Heart right ventricle (tissue), 16 donors: ENCODE measurements around the gene SIK2. TPM values are rescaled to one million over a fixed set of nuclear protein-coding genes. Genes with fewer than 3 reads are reported as not detected.

ENCODE experiments used
- ATAC-seq, 8 donors: fragments of 200-7000 bp; cut with Tn5 transposase; one replicate each; pipeline ENCODE4 v1.9.1; 2020; ENCODE audit warnings: mild to moderate bottlenecking in 8 of 8, moderate library complexity in 8 of 8, moderate number of reproducible peaks in 1 of 8
- DNase-seq, 2 donors: peaks; one replicate each; pipeline ENCODE4 v3.0.0-alpha.2; 2020
- H3K27ac ChIP-seq, 10 donors: fragments of 200-600 bp; sonication (generic) in 2 of 10; one replicate each; pipeline versions ENCODE4 v1.5.0 to v1.8.0; 2020 to 2022; ENCODE audit warnings: mild to moderate bottlenecking in 3 of 10
- H3K27me3 ChIP-seq, 7 donors: fragments of 200-600 bp; one replicate each; pipeline ENCODE4 v1.8.0; 2021 to 2022; ENCODE audit warnings: mild to moderate bottlenecking in 2 of 7
- H3K36me3 ChIP-seq, 9 donors: fragments of 200-600 bp; sonication (generic) in 1 of 9; one replicate each; pipeline versions ENCODE4 v1.5.0 to v1.8.0; 2020 to 2022; ENCODE audit warnings: mild to moderate bottlenecking in 2 of 9
- H3K4me1 ChIP-seq, 9 donors: fragments of 200-600 bp; sonication (generic) in 1 of 9; one replicate each; pipeline versions ENCODE4 v1.5.0 to v1.8.0; 2020 to 2022; ENCODE audit warnings: mild to moderate bottlenecking in 4 of 9
- H3K4me3 ChIP-seq, 10 donors: fragments of 200-600 bp; sonication (generic) in 2 of 10; one replicate each; pipeline versions ENCODE4 v1.5.0 to v1.8.0; 2020 to 2022; ENCODE audit warnings: mild to moderate bottlenecking in 7 of 10, moderate library complexity in 2 of 10
- H3K9me3 ChIP-seq, 11 donors: fragments of 200-600 bp in 10 of 11; sonication (generic) in 2 of 11; one replicate each; pipeline versions ENCODE4 v1.5.0 to v1.8.0; 2013 to 2022; ENCODE audit warnings: mild to moderate bottlenecking in 2 of 11, control low read depth in 1 of 11, moderate library complexity in 1 of 11
- WGBS, 2 donors: extraction: QIAGEN DNeasy Blood & Tissue Kit; methylation state at CpG; one replicate each; pipeline ENCODE4 v1.1.7; 2013; ENCODE audit warnings: inconsistent platforms in 1 of 2; 5-methylcytosine and 5-hydroxymethylcytosine counted together
- intact Hi-C, 10 donors: fragments of 100-400 bp; cut with DNase I; formaldehyde crosslinking; loops; one replicate each; pipeline versions ENCODE4 v1.11.1 to v1.14.2; 2022
- polyA plus RNA-seq, 2 donors: library from polyadenylated mRNA; stranded (reverse); fragments of 200-250 nt; gene quantifications; one replicate each; pipeline ENCODE4 v1.2.3, GENCODE V29; 2013
- total RNA-seq, 10 donors: library from RNA; stranded (reverse); fragmentation: NEBNext Ultra II Directional in 3 of 10; extraction: Animal tissue kit (Norgen Biotek cat#: 25700) in 3 of 10; gene quantifications; one replicate each; pipeline versions ENCODE4 v1.2.1 to v1.2.4, GENCODE V29; 2021 to 2023
- TF ChIP-seq, protein P1 (sequence below), 9 donors: fragments of 200-600 bp; sonication (generic) in 2 of 9; IDR thresholded peaks; one replicate each; pipeline versions ENCODE4 v1.5.0 to v1.8.0; 2021 to 2022; ENCODE audit warnings: antibody characterized with exemption in 9 of 9, mild to moderate bottlenecking in 5 of 9, moderate library complexity in 1 of 9
- donor health status: Arrhythmogenic right ventricular cardiomyopathy.
- donor health status: ischemic (EF 13 %, LVEDD 7.1; RV severe dilation, severe dysfunction).
- donor health status: healthy with polysubstance abuse.
- donor health status: DM: no; HTN: yes; CAD: no.
- donor health status: DM: no; HTN: no; CAD: no.
- donor health status: ischemic (EF 25% LVEDD 6.9; RV normal size, moderate dysfunction).
- donor health status: ischemic (EF 25% LVEDD 5.7; RV mildly dilated, moderate dysfunction).
- donor health status: healthy.
- donor health status: DM: yes; HTN: yes; CAD: no.
- donor health status: Ischemic cardiomyopathy.
- donor health status: ischemic (EF 35%, LVEDD 5.7; RV mildly dilated, moderate dysfunction).
- donor health status: nonischemic (EF 11% LVEDD 7.7; RV severe dilation, severe dysfunction).
- donor health status: DM: yes; HTN: yes; CAD: no.
- donor health status: PGD.
- donor health status: ischemic (EF 29% LVEDD 5.4; RV normal size, mild dysfunction).
- donor health status: nonischemic (EF 23%, LVEDD 6.1; RV moderate dilation, normal function).

The SIK2 gene
- total and polyA plus RNA-seq, 12 donors = 4.1 to 41.6 (median 28.8) TPM

DNA sequence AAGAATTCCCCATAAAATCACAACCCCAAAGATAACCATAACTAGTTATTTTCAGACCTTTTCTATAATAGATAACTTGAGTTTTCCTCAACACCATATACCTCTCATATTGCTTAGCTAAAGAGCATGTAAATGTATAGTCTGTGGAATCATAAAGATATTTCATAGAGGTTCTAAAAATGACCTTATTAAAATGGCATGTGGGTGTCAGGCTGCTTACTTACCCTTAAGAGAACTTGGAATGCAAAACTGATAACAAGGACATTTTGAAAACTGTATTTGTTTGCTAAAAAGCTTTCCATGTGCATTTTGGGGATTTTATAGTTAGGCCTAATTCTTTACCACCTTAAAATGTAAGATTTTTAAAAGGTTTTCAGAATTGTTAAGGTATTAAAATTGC, 4.7 kb downstream of the SIK2 start:
- Histone ChIP-seq H3K36me3 (no peaks in the 10 kb centered on the region), H3K4me1 (peaks cover 0 to 60% (median 43%) of the 10 kb centered on the region in 9 donors), H3K27me3 (no peaks in the 10 kb centered on the region), H3K4me3 (no peak overlapping the region), H3K9me3 (no peaks in the 10 kb centered on the region), H3K27ac (no peak overlapping the region)
- ATAC-seq = no peak
- no peak for DNase-seq
- intact Hi-C loops = loop anchor here in 3 of 10 donors (10.0 kb wide), 2 partner anchors 98 to 128 kb away; no protein-coding TSS in a partner anchor
- TF ChIP-seq, protein P1, sequence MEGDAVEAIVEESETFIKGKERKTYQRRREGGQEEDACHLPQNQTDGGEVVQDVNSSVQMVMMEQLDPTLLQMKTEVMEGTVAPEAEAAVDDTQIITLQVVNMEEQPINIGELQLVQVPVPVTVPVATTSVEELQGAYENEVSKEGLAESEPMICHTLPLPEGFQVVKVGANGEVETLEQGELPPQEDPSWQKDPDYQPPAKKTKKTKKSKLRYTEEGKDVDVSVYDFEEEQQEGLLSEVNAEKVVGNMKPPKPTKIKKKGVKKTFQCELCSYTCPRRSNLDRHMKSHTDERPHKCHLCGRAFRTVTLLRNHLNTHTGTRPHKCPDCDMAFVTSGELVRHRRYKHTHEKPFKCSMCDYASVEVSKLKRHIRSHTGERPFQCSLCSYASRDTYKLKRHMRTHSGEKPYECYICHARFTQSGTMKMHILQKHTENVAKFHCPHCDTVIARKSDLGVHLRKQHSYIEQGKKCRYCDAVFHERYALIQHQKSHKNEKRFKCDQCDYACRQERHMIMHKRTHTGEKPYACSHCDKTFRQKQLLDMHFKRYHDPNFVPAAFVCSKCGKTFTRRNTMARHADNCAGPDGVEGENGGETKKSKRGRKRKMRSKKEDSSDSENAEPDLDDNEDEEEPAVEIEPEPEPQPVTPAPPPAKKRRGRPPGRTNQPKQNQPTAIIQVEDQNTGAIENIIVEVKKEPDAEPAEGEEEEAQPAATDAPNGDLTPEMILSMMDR (IDR thresholded peaks at IDR 0.05) = no peak

- DNase-seq (no peak), ATAC-seq (no peak)
- H3K36me3 ChIP-seq = no peaks in the 10 kb centered on the region
- H3K27ac ChIP-seq = no peak overlapping the region
- intact Hi-C loops = loop anchor here in 3 of 10 donors (10.0 kb wide), 2 partner anchors 97 to 127 kb away; no protein-coding TSS in a partner anchor
- TF ChIP-seq, protein P1 (IDR thresholded peaks at IDR 0.05) = no peak
- H3K9me3 ChIP-seq = no peaks in the 10 kb centered on the region
- 87 to 89% methylated on average over 3 of the region's 3 CpGs for WGBS, 2 donors
- H3K4me3 ChIP-seq = no peak overlapping the region
- H3K27me3 ChIP-seq = no peaks in the 10 kb centered on the region
- H3K4me1 ChIP-seq = peaks cover 0 to 67% (median 43%) of the 10 kb centered on the region in 9 donors
These were observed 5.5 kb downstream of the SIK2 start for GRCh38 chr11:111607751-111608150.

DNA sequence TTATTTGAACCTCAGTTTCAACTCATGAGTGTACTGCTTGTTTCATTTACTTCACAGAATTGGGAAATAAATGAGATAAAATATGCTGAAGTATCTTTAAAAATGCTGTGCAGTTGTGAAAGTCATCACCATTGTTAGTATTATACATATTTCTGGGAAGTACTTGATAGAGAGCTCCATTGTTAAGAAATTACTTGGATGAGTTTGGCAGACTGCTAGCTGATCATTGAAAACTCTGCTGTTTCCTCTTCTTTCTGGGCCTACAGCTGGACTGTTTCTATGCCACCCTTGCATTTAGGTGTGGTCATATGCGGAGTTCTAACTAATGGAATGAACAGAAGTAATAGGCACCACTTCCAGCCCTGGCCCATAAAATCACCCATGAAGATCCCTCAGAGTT, 10.0 kb downstream of the SIK2 start:
- Histone ChIP-seq H3K4me3 (no peak overlapping the region), H3K27ac (peak overlapping the region in 2 of 10 donors; percentile 32 to 55), H3K27me3 (no peaks in the 10 kb centered on the region), H3K36me3 (peaks cover 0 to 16% (median 2%) of the 10 kb centered on the region in 9 donors), H3K4me1 (peaks cover 0 to 24% (median 16%) of the 10 kb centered on the region in 9 donors), H3K9me3 (no peaks in the 10 kb centered on the region)
- TF ChIP-seq, protein P1 (IDR thresholded peaks at IDR 0.05) = no peak
- DNase-seq = no peak
- ATAC-seq = peak in 1 of 8 donors; percentile 56
- intact Hi-C loops = no loop called here
- WGBS, 2 donors = 67 to 70% methylated on average over 1 of the region's 1 CpG

- no peak for ATAC-seq
- 88 to 96% methylated on average over 4 of the region's 4 CpGs for WGBS, 2 donors
- no peaks in the 10 kb centered on the region for H3K27me3 ChIP-seq
- peaks cover 0 to 5% (median 0%) of the 10 kb centered on the region in 9 donors for H3K4me1 ChIP-seq
- intact Hi-C loops = no loop called here
- H3K36me3 ChIP-seq = peaks cover 0 to 65% (median 13%) of the 10 kb centered on the region in 9 donors
- no peak overlapping the region for H3K27ac ChIP-seq
- H3K4me3 ChIP-seq = no peak overlapping the region
- no peak for DNase-seq
- TF ChIP-seq, protein P1 (IDR thresholded peaks at IDR 0.05) = no peak
- peaks cover 0 to 1% (median 0%) of the 10 kb centered on the region in 11 donors for H3K9me3 ChIP-seq
These were observed 15.0 kb downstream of the SIK2 start for GRCh38 chr11:111617286-111617685.
